Heart right ventricle (tissue), 16 donors: ENCODE data around the gene EFCC1. TPM values are rescaled to one million over a fixed set of nuclear protein-coding genes. Genes with fewer than 3 reads are reported as not detected.

Source experiments
- ATAC-seq, 8 donors: fragments of 200-7000 bp; cut with Tn5 transposase; one replicate each; pipeline ENCODE4 v1.9.1; 2020; ENCODE audit warnings: mild to moderate bottlenecking in 8 of 8, moderate library complexity in 8 of 8, moderate number of reproducible peaks in 1 of 8
- DNase-seq, 2 donors: peaks; one replicate each; pipeline ENCODE4 v3.0.0-alpha.2; 2020
- H3K27ac ChIP-seq, 10 donors: fragments of 200-600 bp; sonication (generic) in 2 of 10; one replicate each; pipeline versions ENCODE4 v1.5.0 to v1.8.0; 2020 to 2022; ENCODE audit warnings: mild to moderate bottlenecking in 3 of 10
- H3K27me3 ChIP-seq, 7 donors: fragments of 200-600 bp; one replicate each; pipeline ENCODE4 v1.8.0; 2021 to 2022; ENCODE audit warnings: mild to moderate bottlenecking in 2 of 7
- H3K36me3 ChIP-seq, 9 donors: fragments of 200-600 bp; sonication (generic) in 1 of 9; one replicate each; pipeline versions ENCODE4 v1.5.0 to v1.8.0; 2020 to 2022; ENCODE audit warnings: mild to moderate bottlenecking in 2 of 9
- H3K4me1 ChIP-seq, 9 donors: fragments of 200-600 bp; sonication (generic) in 1 of 9; one replicate each; pipeline versions ENCODE4 v1.5.0 to v1.8.0; 2020 to 2022; ENCODE audit warnings: mild to moderate bottlenecking in 4 of 9
- H3K4me3 ChIP-seq, 10 donors: fragments of 200-600 bp; sonication (generic) in 2 of 10; one replicate each; pipeline versions ENCODE4 v1.5.0 to v1.8.0; 2020 to 2022; ENCODE audit warnings: mild to moderate bottlenecking in 7 of 10, moderate library complexity in 2 of 10
- H3K9me3 ChIP-seq, 11 donors: fragments of 200-600 bp in 10 of 11; sonication (generic) in 2 of 11; one replicate each; pipeline versions ENCODE4 v1.5.0 to v1.8.0; 2013 to 2022; ENCODE audit warnings: mild to moderate bottlenecking in 2 of 11, control low read depth in 1 of 11, moderate library complexity in 1 of 11
- WGBS, 2 donors: extraction: QIAGEN DNeasy Blood & Tissue Kit; methylation state at CpG; one replicate each; pipeline ENCODE4 v1.1.7; 2013; ENCODE audit warnings: inconsistent platforms in 1 of 2; 5-methylcytosine and 5-hydroxymethylcytosine counted together
- intact Hi-C, 10 donors: fragments of 100-400 bp; cut with DNase I; formaldehyde crosslinking; loops; one replicate each; pipeline versions ENCODE4 v1.11.1 to v1.14.2; 2022
- polyA plus RNA-seq, 2 donors: library from polyadenylated mRNA; stranded (reverse); fragments of 200-250 nt; gene quantifications; one replicate each; pipeline ENCODE4 v1.2.3, GENCODE V29; 2013
- total RNA-seq, 10 donors: library from RNA; stranded (reverse); fragmentation: NEBNext Ultra II Directional in 3 of 10; extraction: Animal tissue kit (Norgen Biotek cat#: 25700) in 3 of 10; gene quantifications; one replicate each; pipeline versions ENCODE4 v1.2.1 to v1.2.4, GENCODE V29; 2021 to 2023
- TF ChIP-seq, protein P1 (sequence below), 9 donors: fragments of 200-600 bp; sonication (generic) in 2 of 9; IDR thresholded peaks; one replicate each; pipeline versions ENCODE4 v1.5.0 to v1.8.0; 2021 to 2022; ENCODE audit warnings: antibody characterized with exemption in 9 of 9, mild to moderate bottlenecking in 5 of 9, moderate library complexity in 1 of 9
- donor health status: Arrhythmogenic right ventricular cardiomyopathy.
- donor health status: ischemic (EF 13 %, LVEDD 7.1; RV severe dilation, severe dysfunction).
- donor health status: healthy with polysubstance abuse.
- donor health status: DM: no; HTN: yes; CAD: no.
- donor health status: DM: no; HTN: no; CAD: no.
- donor health status: ischemic (EF 25% LVEDD 6.9; RV normal size, moderate dysfunction).
- donor health status: ischemic (EF 25% LVEDD 5.7; RV mildly dilated, moderate dysfunction).
- donor health status: healthy.
- donor health status: DM: yes; HTN: yes; CAD: no.
- donor health status: Ischemic cardiomyopathy.
- donor health status: ischemic (EF 35%, LVEDD 5.7; RV mildly dilated, moderate dysfunction).
- donor health status: nonischemic (EF 11% LVEDD 7.7; RV severe dilation, severe dysfunction).
- donor health status: DM: yes; HTN: yes; CAD: no.
- donor health status: PGD.
- donor health status: ischemic (EF 29% LVEDD 5.4; RV normal size, mild dysfunction).
- donor health status: nonischemic (EF 23%, LVEDD 6.1; RV moderate dilation, normal function).

The EFCC1 gene
- total and polyA plus RNA-seq, 12 donors: 1.0 to 3.3 (median 2.1) TPM

DNA sequence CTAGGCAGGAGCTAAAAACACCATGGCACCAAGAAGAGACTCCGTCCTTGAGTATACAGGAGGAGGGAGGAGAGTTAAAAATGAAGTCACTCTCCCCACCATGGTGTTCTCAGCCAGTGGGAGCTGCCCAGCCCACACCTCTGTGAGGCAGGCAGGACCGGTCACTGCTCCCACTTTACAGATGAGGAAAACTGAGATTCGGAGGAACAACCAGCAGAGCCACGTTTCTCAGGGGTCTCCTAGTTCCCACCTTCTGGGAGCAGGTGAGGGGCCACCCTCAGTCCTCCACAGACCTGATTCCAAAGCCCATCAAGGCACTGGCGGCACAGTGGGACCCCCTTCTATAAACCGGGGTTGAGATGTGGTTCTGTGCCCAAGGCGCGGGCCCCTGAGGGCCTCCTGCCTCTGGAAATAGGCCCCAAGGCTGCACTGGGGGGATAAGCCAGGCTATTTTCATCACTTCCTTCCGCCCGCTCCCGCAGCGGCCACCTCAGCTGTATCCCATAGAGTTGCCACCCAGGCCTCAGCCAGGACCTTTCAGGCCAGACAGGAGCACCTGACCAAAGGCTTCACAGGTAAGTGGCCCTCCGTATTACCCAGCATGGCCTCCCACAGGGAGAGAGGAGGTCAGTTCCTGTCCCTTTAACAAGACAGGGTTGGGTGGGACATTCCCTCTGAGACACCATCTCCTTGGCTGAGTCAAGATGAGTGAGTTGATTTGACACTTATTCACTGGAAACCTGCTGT is 59.3 kb downstream of the EFCC1 start, which contains the start of gene GP9:
Gene GP9 (plus strand): TSS at position 504 of the 747 bp plus-strand sequence. CDS start 961 bp downstream, outside the sequence.
- Histone ChIP-seq H3K4me3 (no peak within 1 kb of the TSS), H3K9me3 (no peaks in the 10 kb centered on the region), H3K27me3 (no peaks in the 10 kb centered on the region), H3K27ac (peak within 1 kb of the TSS in 4 of 10 donors; percentile 19 to 37 (median 22)), H3K4me1 (peaks cover 0 to 26% (median 3%) of the 10 kb centered on the region in 9 donors), H3K36me3 (no peaks in the 10 kb centered on the region)
- WGBS, 2 donors: 72 to 82% methylated on average over 13 of the region's 13 CpGs
- ATAC-seq (no peak), DNase-seq (no peak)
- intact Hi-C loops: no loop called here
- TF ChIP-seq, protein P1, sequence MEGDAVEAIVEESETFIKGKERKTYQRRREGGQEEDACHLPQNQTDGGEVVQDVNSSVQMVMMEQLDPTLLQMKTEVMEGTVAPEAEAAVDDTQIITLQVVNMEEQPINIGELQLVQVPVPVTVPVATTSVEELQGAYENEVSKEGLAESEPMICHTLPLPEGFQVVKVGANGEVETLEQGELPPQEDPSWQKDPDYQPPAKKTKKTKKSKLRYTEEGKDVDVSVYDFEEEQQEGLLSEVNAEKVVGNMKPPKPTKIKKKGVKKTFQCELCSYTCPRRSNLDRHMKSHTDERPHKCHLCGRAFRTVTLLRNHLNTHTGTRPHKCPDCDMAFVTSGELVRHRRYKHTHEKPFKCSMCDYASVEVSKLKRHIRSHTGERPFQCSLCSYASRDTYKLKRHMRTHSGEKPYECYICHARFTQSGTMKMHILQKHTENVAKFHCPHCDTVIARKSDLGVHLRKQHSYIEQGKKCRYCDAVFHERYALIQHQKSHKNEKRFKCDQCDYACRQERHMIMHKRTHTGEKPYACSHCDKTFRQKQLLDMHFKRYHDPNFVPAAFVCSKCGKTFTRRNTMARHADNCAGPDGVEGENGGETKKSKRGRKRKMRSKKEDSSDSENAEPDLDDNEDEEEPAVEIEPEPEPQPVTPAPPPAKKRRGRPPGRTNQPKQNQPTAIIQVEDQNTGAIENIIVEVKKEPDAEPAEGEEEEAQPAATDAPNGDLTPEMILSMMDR (IDR thresholded peaks at IDR 0.05): no peak

- intact Hi-C loops: no loop called here
- Histone ChIP-seq H3K9me3 (no peaks in the 10 kb centered on the region), H3K4me1 (peaks cover 0 to 26% (median 3%) of the 10 kb centered on the region in 9 donors), H3K27ac (no peak overlapping the region), H3K27me3 (no peaks in the 10 kb centered on the region), H3K4me3 (no peak overlapping the region), H3K36me3 (no peaks in the 10 kb centered on the region)
- WGBS, 2 donors: 90 to 91% methylated on average over 19 of the region's 19 CpGs
- TF ChIP-seq, protein P1 (IDR thresholded peaks at IDR 0.05): no peak
- ATAC-seq: peak in 1 of 8 donors; percentile 28
- DNase-seq: no peak
These were observed 60.2 kb downstream of the EFCC1 start for GRCh38 chr3:129061023-129061887.

DNA sequence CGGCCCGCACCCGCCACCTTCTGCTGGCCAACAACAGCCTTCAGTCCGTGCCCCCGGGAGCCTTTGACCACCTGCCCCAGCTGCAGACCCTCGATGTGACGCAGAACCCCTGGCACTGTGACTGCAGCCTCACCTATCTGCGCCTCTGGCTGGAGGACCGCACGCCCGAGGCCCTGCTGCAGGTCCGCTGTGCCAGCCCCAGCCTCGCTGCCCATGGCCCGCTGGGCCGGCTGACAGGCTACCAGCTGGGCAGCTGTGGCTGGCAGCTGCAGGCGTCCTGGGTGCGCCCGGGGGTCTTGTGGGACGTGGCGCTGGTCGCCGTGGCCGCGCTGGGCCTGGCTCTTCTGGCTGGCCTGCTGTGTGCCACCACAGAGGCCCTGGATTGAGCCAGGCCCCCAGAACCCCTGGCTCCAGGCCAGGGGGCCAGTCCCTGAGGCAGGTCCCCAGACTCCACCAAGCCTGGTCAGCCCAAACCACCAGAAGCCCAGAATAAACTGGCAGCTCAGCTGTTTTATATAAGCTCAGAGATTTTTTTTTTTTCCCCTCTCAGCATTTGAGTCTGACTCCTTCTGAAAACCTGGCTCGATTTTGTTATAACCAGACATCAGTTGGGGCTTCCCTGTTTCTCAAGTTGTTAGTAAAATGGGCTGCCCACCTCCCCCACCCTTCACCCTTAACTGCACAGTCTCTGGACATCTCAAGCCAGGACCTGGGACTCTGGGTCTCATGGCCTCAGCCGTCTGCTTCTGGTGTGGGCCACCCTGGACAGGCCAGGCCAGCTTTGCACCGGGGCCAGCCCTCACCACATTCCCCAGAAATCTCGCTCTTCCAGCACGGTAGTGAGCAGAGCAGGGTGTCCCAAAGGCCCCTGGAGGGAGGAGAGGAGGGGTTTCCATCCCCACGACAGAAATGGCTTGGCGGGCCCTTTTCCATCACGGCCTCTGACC is 61.1 kb downstream of the EFCC1 start:
- Histone ChIP-seq H3K27me3 (no peaks in the 10 kb centered on the region), H3K36me3 (no peaks in the 10 kb centered on the region), H3K9me3 (no peaks in the 10 kb centered on the region), H3K4me3 (no peak overlapping the region), H3K4me1 (peaks cover 0 to 26% (median 3%) of the 10 kb centered on the region in 9 donors), H3K27ac (no peak overlapping the region)
- TF ChIP-seq, protein P1 (IDR thresholded peaks at IDR 0.05): no peak
- WGBS, 2 donors: 89 to 92% methylated on average over 32 of the region's 32 CpGs
- ATAC-seq (peak in 1 of 8 donors; percentile 19), DNase-seq (no peak)
- intact Hi-C loops: no loop called here
